Activated CD4-positive, CD25-positive, alpha-beta regulatory T cell treated with anti-CD3 and anti-CD28 coated beads, Interleukin-2, amount 50 U/mL, for 72 hours (primary cell): ENCODE data around the gene EXD2.
"Not testable (repeated sequence)": the region's sequence is repeated elsewhere in the genome, so short reads cannot be mapped to it uniquely, and the experiment has no call there.

Experiments
- DNase-seq: peaks from one replicate; pipeline ENCODE4 v3.0.0; 2021

The EXD2 gene

DNA sequence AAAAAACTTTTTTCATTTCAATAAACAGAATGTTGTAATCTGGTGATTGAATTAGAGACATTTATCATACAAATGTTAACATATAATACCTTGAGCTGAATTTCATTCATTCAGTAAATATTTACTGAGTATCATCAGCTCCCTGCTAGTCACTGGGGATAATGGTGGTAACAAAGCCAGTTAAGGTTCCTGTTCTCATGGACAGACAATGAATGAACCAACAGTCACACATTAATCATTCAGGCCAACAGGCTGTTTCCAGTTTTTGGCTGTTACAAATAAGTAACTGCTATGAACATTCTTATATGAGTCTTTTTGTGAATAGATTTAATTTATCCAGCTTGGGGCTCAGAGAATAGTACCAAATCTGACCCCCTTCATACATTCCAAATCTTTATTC is 13.5 kb downstream of the EXD2 start:
- DNase-seq: no peak

DNA sequence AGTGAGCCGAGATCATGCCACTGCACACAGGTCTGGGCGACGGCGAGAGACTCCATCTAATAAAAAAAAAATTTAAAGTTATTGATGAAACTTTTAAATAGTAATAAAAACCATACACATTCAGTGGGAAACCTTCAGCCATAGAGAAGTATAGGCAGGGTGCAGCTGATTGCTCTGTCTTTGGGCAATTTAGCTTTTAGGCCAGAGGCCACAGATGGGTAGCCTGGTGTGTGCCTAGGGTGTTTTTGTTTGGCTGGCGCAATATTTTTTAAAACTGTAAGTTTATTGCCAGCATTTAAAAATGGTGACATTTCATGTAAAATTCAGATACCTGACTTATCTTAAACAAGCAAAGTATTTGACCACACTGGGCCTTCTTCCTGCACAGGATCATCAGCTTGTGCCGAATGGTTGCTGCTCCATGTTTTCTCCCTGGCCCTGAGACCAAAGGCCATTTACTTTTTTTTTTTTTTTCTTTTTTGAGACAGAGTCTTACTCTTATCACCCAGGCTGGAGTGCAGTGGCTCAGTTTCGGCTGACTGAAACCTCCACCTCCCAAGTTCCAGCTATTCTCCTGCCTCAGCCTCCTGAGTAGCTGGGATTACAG is 16.2 kb downstream of the EXD2 start:
- no peak for DNase-seq

DNA sequence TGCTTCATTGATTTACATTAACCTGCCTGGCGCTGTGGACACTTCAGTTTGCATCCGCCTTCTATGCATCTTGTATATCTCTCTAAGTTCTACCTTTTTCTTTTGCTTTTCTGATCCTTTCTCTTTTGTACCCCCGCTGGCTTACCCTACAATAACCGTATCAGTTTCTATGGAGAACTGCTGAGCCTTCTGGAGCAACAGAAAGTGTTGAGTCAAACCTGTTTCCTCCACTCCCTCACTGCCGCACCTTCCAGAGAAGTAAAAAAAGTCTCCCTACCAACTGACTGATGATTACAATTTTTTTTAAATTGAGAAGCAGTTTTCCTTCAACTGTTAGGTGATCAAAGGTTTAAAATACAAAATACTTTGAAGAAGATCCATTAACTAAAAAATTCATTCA is 17.4 kb downstream of the EXD2 start:
- DNase-seq: no peak

DNA sequence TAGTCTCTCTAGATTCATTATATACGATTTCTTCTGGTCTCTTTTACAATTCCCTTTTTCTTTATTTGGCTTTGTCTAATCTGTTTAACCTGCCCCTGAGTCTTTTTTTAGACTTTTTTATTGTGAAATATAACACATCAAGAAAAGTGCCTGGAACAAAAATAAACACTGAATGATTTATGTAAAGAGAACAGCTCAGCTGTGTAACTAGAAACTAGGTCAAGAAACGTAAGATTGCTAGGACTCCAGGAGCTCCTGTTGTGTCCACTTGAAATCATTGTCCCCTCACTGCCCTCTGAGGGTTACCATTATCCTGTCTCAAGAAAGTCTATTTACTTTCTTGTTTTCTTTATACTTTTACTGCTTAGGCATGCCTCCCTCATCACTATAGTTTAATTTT is 23.1 kb downstream of the EXD2 start:
- no peak for DNase-seq

DNA sequence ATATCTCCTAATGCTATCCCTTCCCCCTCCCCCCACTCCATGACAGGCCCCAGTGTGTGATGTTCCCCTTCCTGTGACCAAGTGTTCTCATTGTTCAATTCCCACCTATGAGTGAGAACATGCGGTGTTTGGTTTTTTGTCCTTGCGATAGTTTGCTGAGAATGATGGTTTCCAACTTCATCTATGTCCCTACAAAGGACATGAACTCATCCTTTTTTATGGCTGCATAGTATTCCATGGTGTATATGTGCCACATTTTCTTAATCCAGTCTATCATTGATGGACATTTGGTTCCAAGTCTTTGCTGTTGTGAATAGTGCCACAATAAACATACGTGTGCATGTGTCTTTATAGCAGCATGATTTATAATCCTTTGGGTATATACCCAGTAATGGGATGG is 26.4 kb downstream of the EXD2 start:
- DNase-seq: not testable (repeated sequence)

DNA sequence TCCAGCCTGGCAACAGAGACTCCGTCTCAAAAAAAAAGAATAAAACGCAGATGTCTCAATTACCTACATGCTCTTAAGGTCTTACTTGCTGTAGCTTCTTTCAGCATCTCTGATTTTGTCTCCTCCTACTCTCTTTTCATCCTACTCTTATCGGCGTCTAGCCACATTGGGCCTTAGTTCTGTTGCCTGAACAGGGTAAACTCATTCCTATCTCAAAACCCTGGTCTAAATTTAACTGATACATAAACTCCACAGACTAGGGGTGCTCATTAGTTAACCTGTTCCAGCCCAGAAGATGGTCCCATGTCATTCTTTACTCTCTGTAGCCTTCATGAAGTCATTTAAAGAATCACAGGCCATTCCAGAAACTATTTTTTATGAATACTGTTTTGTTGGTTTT is 33.6 kb downstream of the EXD2 start:
- no peak for DNase-seq

DNA sequence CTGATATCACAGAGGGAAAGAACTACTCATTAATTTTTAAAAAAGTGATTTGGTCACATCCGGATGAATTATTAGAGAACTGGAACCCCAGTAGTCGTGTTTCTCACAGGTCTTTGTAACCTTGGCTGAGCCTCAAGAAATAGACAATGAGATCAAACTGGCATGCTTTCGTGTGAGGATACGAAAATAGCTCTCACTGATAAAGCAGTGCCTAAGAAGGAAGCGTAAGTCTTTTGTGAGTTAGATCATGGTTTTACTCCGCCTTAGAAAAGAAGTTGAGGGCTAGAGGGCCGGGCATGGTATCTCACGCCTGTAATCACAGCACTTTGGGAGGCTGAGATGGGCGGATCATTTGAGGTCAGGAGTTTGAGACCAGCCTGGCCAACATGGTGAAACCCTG is 34.9 kb downstream of the EXD2 start:
- no peak for DNase-seq

DNA sequence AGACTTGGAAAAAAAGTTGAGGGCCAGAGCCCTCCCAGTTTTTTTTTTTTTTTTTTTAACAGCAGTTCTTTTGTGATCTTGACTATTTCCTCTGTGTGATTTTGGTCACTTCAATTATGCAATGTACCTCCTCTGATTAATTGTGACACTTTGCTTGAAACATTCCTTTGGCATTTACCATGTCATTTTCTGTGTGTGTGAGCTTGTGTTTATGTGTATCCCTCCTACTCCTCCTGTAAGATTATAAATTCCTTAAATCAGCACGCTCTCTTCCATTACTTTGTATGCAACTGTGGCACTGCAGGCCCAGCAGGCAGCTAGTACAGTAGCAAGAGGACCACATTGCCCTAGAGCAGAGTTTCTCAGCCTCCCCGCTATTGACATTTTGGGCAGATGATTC is 35.4 kb downstream of the EXD2 start:
- DNase-seq: no peak

DNA sequence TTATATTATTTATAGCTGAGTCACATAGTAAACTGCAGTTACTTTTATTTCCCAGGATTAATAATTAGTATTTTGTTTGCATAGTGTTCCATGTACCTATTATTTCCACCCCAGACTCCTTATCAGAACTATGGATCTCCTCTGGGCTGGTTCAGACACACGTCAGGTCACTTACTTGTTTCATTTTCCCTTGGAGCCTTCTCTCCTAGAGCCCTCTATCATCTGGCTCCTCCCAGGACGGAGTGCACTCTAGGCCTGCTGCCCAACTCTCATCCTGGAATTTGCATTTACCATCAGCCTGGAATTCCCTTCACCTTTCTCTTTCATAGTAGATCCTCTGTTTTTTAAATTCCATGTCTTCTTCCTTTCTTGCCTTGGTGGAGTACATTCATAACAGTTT is 40.2 kb downstream of the EXD2 start:
- no peak for DNase-seq

DNA sequence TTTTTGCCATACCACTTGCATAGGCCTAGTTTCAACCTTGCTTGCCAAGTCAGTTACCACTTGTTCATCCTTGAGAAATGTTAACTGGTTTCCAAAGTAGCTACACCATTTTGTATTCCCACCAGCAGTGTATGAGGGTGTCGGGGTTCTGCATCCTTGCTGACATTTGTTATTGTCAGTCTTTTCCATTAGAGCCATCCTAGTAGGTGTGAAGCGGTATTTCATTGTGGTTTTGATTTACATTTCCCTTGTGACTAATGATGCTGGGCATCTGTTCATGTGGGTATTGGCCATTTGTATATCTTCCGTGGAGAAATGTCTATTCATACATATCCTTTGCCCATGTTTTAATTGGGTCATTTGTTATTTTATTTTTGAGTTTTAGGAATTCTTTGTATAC is 41.1 kb downstream of the EXD2 start:
- no peak for DNase-seq

DNA sequence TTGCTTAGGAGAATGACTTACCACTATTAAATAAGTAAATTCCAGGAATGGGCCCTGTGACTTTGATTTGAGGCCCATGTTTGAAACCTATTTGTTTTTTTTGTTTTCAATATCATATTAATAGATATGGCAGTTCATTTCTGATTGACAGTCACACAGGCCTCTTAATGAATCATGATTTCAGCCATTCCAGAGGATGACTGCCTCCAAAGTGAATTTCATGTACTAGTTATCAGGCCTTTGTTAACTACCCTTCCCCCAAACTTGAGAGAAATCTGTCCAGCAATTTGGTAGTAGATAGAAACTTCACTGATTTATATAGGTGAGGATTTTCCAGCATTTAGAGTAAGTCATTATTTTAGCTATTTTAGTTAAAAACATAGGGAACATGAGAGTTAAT is 42.8 kb downstream of the EXD2 start:
- no peak for DNase-seq

DNA sequence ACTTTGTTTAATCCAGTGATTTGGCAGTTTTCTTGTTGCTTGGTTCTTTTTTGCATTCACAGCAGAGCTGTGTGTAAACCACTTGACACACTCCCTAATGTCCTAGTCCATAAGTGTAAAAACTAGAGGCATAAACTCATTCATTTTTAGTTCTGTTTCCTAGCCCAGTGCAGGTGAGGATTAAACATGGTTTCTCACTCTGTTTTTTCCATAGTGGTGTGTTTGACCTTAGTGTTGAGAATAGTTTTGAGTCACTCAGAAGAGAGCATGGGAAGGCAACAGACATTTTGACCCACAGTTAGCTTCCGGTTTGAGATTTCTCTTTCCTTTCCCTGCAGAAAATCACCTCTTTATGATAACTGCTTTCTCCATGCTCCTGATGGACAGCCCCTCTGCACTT is 44.4 kb downstream of the EXD2 start:
- no peak for DNase-seq

DNA sequence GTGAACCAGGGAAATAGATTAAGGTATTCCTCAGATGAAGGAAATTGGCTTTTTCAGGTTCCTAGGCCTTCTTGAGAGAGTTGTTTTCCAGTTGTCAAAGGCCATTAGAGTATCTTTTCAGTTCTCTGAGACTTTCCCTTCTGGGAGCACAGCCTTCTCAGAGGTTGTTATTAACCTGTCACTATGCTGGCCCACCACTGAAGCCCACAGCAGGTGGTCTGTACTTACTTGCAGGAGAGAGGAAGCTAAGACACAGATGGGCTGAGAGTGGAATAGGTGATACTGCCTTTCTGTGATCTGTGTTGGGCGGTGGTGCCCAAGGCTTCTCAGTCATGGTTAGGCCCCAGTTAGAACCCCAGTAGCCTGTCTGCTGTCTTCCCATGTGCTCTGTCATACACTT is 45.8 kb downstream of the EXD2 start:
- DNase-seq: no peak

DNA sequence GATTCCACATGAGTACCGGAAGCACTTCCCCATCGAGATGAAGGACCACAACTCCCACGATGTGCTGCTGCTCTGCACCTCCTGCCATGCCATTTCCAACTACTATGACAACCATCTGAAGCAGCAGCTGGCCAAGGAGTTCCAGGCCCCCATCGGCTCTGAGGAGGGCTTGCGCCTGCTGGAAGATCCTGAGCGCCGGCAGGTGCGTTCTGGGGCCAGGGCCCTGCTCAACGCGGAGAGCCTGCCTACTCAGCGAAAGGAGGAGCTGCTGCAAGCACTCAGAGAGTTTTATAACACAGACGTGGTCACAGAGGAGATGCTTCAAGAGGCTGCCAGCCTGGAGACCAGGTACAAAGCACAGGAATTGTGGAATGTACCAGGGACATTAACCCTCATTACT is 46.3 kb downstream of the EXD2 start:
- no peak for DNase-seq

DNA sequence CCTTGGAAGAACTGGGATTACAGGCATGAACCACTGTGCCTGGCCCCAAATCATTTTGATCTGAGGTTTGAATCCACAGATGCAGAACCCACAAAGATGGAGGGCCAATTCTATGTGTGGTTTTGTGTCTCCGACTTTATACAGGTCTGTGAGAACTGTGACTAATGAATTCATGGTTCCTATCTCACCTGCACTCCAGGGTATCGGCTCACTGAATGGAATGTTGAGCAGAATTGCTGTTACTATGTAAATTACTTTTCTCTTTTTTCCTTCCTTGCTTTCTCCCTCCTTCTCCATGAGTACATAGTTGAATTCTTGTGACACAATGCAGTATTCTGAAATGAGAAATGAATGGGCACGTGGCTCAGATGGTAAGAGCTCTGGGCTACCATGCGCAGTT is 47.6 kb downstream of the EXD2 start:
- DNase-seq: no peak

DNA sequence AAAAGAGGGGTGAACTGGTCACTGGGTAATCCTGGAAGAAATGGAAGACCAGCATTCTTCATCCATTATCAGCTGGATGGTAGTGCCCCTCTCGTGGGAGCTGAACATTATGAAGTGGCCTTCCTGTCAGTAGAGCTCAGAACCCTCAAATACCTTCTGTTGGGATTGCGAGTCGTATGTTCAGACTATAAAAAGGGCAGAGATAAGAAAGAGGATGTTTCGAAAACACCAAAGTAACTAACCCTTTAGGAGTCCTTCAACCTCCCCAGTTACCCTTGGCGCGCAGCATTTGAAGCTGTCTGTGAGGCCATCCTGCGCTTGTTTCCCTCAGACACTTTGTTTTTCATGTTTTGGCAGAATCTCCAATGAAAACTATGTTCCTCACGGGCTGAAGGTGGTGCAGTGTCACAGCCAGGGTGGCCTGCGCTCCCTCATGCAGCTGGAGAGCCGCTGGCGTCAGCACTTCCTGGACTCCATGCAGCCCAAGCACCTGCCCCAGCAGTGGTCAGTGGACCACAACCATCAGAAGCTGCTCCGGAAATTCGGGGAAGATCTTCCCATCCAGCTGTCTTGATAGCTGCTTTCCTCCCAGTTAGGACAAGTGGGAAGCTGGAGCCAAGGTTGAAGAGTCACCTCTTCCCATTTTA is 49.4 kb downstream of the EXD2 start:
- DNase-seq: no peak

DNA sequence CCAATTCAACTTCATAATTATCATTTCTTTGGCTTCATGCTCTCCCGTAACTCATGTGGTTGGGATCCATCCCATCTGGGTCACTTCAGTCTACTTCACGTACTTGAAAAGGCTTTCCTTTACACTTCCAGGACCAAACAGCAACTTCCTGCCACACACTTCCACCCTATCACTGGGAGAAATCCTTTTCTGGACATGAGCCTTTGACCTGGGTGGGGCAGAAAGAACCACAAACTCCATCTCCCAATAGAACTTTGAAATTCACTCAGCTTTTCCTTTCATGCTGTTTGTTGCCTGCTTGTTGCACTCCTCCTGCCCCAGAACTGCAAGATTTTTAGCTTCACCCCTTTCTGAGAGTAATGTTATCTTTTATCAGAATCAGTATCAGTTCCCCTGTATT is 50.3 kb downstream of the EXD2 start:
- DNase-seq: no peak

DNA sequence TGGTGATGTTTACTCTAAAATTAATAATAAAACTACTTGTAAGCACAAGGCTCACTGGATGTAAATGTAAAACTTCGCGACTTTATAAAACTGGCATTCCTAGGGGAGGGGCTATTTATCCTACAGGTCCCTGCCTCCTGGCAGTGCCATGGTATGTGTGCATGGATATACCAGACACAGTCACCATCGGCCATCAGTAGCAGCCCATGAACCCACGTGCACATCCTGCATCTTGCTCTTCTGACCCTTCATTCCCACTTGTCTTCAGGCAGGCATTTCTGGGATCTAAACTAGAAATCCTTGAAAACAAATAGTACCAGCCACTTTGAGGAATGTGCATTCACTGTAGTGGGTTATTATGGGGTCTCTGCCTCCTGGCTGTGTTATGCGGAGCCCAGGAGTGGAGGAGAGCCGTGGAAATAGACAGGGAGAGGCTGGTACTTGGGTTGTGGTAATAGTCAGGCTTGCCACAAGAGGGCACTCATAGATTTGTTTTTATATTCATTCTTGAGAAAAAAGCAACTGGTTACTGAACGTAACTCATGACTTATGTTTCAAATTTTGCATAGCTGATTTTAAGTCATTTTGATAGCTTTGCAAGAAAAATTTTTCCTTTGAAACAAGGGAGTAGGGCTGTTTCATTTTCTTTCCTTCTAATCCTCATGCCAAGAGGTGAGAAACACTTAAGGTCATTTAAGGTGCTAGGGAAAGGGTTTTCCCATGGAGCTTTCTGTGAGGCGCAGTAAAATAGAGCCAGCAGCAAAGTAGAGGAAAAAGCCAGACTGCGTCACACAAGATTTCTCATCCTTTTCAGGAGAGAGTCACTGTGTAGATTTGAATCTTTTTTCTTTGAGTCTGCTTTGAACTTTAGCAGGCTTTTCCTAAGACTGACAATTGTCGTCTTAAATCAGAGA is 51.3 kb downstream of the EXD2 start:
- DNase-seq: no peak

DNA sequence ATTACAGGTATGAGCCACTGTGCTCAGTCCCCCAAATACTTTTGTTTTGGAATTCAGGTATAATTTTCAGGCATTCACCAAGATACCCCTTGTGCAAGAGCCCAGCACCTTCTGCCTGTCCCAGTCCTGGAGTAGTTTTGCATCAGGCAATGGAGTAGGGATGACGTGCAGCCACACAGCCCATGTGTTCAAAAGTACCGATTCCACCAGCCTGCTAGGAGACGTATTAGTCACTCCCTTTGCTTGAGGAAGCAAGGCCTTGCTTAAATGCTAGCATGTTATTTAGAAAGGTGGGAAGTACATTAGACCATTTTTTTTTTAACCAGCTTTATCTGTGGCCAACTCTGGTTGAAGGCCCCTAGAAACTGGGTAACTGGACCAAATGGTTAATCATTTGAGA is 53.6 kb downstream of the EXD2 start:
- DNase-seq: no peak

DNA sequence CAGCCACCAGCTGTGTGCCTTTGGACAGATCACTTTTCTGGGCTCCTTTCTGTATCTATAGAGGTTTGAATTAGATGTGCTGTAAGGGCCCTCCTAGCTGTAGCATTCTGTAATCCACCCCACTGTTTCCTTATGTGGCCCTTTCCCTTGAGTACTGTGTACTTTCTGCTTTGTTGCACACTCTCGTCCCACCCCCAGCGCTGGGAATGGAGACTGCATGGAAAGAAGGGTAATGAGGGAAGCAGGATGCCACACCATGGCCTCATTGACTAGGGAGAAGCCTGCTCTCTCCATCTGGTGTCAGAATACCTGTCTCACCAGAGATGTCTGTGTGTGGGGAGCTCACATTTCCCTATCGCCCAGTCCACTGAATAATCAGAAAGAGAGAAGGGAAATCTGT is 55.0 kb downstream of the EXD2 start:
- no peak for DNase-seq

DNA sequence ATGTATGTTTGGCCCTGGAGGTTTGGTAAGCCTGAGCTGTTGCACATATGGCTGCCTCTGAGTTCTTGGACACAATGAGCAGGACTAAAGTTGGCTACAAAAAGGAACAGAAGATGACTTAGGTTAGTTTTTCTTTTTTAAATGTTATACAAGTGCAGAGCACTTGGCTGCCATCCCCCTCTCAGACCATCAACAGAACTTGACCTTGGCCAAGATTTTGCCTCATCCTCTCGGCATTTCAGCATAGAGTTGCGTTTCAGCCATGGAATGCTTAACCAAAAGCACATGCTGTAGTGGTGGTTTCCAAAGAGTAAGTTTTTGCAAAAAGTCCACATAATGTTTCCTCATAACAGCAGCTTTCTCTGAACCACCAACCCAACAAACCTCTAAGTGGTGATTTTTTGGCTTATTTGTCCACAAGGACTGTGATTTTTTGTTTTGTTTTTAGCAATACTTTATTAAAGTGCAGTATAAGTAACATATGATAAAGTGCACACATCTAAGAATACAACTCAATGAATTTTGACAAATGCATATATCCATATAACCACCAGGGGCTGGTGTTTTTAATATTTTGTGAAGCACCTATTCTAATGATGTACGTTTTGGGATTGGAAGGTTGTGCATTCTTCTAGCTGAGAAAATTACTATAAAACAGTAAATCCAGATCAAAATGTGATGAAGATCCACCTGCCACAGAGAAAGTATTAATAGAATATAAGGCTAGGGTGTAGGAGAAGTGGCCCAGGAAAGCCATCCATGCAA is 56.6 kb downstream of the EXD2 start:
- DNase-seq: no peak

DNA sequence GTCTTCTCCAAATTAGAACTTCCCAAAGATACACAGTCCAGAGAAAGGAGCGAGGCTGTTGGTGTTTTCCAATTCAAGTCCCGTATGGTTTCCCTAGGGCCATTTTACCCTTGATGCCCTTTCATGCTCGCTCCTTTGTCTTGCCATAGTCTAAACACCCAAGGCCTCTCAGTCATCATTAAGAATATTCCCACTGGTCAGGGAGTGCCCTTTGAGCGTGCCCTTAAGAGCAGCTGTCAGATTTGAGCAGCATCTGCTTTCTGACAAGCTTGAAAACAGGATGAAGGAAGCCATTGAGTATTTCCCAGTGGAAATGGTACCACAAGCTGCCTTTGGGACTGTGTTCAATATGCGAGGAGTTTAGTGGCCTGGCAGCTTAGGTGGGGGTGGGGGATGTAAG is 58.3 kb downstream of the EXD2 start:
- no peak for DNase-seq

DNA sequence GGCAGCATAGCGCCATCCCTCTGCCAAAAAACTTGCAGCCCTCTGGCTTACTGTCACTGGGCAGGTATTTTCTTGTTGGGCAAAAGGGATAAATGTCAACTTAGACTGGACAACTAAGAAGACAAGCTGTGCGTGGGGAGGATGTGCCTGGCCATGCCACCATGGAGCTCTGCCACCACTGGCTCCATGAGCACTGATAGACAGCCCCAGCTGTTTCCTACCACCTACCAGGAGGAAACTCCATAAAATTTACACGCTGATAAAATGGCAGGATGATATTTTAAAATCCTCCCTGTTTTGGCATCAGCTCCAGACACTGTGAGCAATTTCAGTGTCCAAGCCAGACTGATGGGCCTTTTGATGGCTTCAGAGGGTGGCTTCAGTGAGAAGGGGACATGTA is 61.6 kb downstream of the EXD2 start:
- no peak for DNase-seq

DNA sequence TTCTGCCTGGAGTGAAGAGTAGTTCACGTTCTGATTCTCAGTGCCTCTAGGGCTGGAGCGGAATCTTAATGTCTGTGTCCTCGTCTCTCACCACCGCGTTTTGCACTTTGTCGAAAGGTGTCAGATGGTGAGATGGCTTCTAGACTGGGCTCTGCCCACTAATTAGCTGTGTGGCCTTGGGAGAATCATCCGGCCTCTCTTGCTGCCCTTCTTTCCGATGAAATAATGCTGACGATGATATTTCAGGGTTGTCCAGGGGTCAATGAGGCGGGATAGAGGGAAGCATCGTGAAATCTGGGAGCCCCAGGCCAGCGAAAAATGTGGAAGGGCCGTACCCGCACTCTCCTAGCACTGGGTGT is 67.8 kb downstream of the EXD2 start:
- no peak for DNase-seq
